Panc1 (cell line): Measurements from ENCODE around the gene ADAMTS7. TPM values are rescaled to one million over a fixed set of nuclear protein-coding genes. Genes with fewer than 3 reads are reported as not detected.

Experiments used
- ATAC-seq: fragments of 200-7000 bp; cut with Tn5 transposase; 2 replicates; pipeline ENCODE4 v1.9.1; 2020; ENCODE audit warnings: mild to moderate bottlenecking, moderate library complexity
- BruUV-seq: library from RNA; stranded (reverse); fragments of 400-500 nt; replicated peaks from 2 replicates; lab custom pipeline; 2021; lab: Mats Ljungman, UMichigan
- CTCF ChIA-PET: fragments of 300-600 bp; sonication (Branson Sonifier 250); formaldehyde crosslinking; loops from one replicate; lab custom pipeline; 2022; ENCODE audit warnings: antibody characterized with exemption; lab: Charles Lee
- POLR2A ChIA-PET: fragments of 300-600 bp; sonication (Branson Sonifier 250); formaldehyde crosslinking; loops from one replicate; lab custom pipeline; 2022; ENCODE audit warnings: antibody characterized with exemption; lab: Charles Lee
- DNase-seq: peaks from one replicate; pipeline ENCODE4 v3.0.0-alpha.2; 2010; ENCODE audit warnings: low read depth, low spot score
- H3K27ac ChIP-seq: 2 replicates; pipeline ENCODE4 v1.5.1; 2011; ENCODE audit warnings: mild to moderate bottlenecking, low read length, inconsistent platforms
- H3K27me3 ChIP-seq: fragments of 200-500 bp; sonication (Bioruptor generic); 2 replicates; pipeline ENCODE4 v1.6.0; 2014; ENCODE audit warnings: low read length, inconsistent platforms; ENCODE audit not compliant: control insufficient read depth, insufficient read depth
- H3K36me3 ChIP-seq: fragments of 200-500 bp; sonication (Bioruptor generic); 2 replicates; pipeline ENCODE4 v1.5.1; 2014; ENCODE audit warnings: inconsistent platforms, mild to moderate bottlenecking, low read length, moderate library complexity; ENCODE audit not compliant: control insufficient read depth, insufficient read depth
- H3K4me1 ChIP-seq: 2 replicates; pipeline ENCODE4 v1.5.1; 2011; ENCODE audit warnings: inconsistent platforms, mild to moderate bottlenecking, low read length, moderate library complexity; ENCODE audit not compliant: control insufficient read depth, insufficient read depth
- H3K4me3 ChIP-seq, 2 experiments: 2 replicates each; pipeline ENCODE4 v1.5.1; 2011 to 2012; ENCODE audit warnings: low read depth in 2 of 2, low read length in 2 of 2, mild to moderate bottlenecking in 2 of 2, inconsistent platforms in 1 of 2, moderate library complexity in 1 of 2
- H3K9me3 ChIP-seq: fragments of 200-500 bp; sonication (Bioruptor generic); 2 replicates; pipeline ENCODE4 v1.5.1; 2014; ENCODE audit warnings: low read depth, mild to moderate bottlenecking, inconsistent platforms, low read length, moderate library complexity; ENCODE audit not compliant: control insufficient read depth, insufficient read depth
- POLR2AphosphoS5 ChIP-seq: IDR thresholded peaks from 2 replicates; pipeline ENCODE4 v1.6.1; 2012; ENCODE audit warnings: mild to moderate bottlenecking, low read depth, low read length, moderate library complexity
- REST ChIP-seq, 2 experiments: IDR thresholded peaks; 2 replicates each; pipeline ENCODE4 v1.6.1; 2011 to 2012; ENCODE audit warnings: low read depth in 2 of 2, control low read depth in 1 of 2, low read length in 1 of 2, mild to moderate bottlenecking in 1 of 2, moderate library complexity in 1 of 2; ENCODE audit not compliant: insufficient read depth in 1 of 2
- SIN3A ChIP-seq: IDR thresholded peaks from 2 replicates; pipeline ENCODE4 v1.6.1; 2012; ENCODE audit warnings: low read depth, mild to moderate bottlenecking, low read length, moderate library complexity, borderline replicate concordance; ENCODE audit not compliant: insufficient read depth
- TCF7L2 ChIP-seq: IDR thresholded peaks from 2 replicates; pipeline ENCODE4 v1.6.1; 2011; ENCODE audit warnings: mild to moderate bottlenecking, low read depth, low read length, inconsistent platforms
- in situ Hi-C: cut with HindIII; loops from 2 replicates; pipeline ENCODE4 v1.10.0; 2016; ENCODE audit warnings: low sequenced_read_pairs, low pct_unique_long_range_greater_than_20kb
- intact Hi-C: fragments of 100-400 bp; cut with micrococcal nuclease; formaldehyde crosslinking; loops from one replicate; pipeline ENCODE4 v1.10.0; 2022; ENCODE audit not compliant: unreplicated experiment
- total RNA-seq: library from RNA; stranded (reverse); gene quantifications from one replicate; pipeline ENCODE4 v1.2.1, GENCODE V29; 2021; ENCODE audit not compliant: unreplicated experiment
- TF ChIP-seq, protein P1 (sequence below): fragments of 450-650 bp; IDR thresholded peaks from 2 replicates; pipeline ENCODE4 v1.5.1; 2017; ENCODE audit warnings: mild to moderate bottlenecking

The ADAMTS7 gene
- total RNA-seq, 1 experiment from 2014 or later = 1.0 TPM

GRCh38 chr15:78752492-78753358 lies 58.5 kb downstream of the ADAMTS7 start:
- DNase-seq (no peak), ATAC-seq (no peak)
- in situ Hi-C loops (no loop called here), intact Hi-C loops (loop anchor here (10.0 kb wide), 1 partner anchor 122 kb away; the partner anchor contains the start of gene MORF4L1)
- Histone ChIP-seq H3K4me3 (no peak overlapping the region), H3K9me3 (no peaks in the 10 kb centered on the region), H3K36me3 (no peaks in the 10 kb centered on the region), H3K27me3 (no peaks in the 10 kb centered on the region), H3K4me1 (peaks cover 2% of the 10 kb centered on the region; the same call in 1 of the 2 replicates), H3K27ac (no peak overlapping the region)
- BruUV-seq = no TSS peak
- ChIA-PET CTCF (no interaction called here), POLR2A (no interaction called here)
- no peak for TF ChIP-seq POLR2AphosphoS5

DNA sequence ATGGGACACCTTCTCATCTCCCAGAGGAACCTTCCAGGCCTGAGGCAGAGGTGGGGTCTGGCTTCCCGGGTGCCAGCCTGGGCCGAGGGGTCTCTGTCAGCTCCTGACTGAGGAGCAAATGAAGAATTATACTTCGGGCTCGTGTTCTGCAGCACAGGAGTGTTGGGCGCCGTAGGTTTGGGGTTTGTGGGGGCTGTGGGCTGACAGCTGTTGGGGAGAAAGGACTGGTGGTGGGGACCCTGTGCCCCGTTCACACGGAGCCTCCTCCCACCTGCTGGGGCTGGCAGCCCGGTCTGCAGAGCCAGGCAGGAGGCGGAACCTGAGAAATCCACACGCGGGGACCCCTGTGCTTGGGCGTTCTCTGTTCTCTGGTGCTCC lies 59.7 kb downstream of the ADAMTS7 start:
- Histone ChIP-seq H3K4me1 (no peaks in the 10 kb centered on the region), H3K36me3 (no peaks in the 10 kb centered on the region), H3K27ac (no peak overlapping the region), H3K4me3 (no peak overlapping the region), H3K9me3 (no peaks in the 10 kb centered on the region), H3K27me3 (no peaks in the 10 kb centered on the region)
- in situ Hi-C loops (no loop called here), intact Hi-C loops (loop anchor here (10.0 kb wide), 1 partner anchor 123 kb away; the partner anchor contains the start of gene MORF4L1)
- POLR2A ChIA-PET = no interaction called here
- DNase-seq = no peak
- CTCF ChIA-PET = interaction anchor here (1.1 kb wide), 1 partner anchor 132 kb away, joined by 3 read pairs; no protein-coding TSS in a partner anchor
- TF ChIP-seq, protein P1, sequence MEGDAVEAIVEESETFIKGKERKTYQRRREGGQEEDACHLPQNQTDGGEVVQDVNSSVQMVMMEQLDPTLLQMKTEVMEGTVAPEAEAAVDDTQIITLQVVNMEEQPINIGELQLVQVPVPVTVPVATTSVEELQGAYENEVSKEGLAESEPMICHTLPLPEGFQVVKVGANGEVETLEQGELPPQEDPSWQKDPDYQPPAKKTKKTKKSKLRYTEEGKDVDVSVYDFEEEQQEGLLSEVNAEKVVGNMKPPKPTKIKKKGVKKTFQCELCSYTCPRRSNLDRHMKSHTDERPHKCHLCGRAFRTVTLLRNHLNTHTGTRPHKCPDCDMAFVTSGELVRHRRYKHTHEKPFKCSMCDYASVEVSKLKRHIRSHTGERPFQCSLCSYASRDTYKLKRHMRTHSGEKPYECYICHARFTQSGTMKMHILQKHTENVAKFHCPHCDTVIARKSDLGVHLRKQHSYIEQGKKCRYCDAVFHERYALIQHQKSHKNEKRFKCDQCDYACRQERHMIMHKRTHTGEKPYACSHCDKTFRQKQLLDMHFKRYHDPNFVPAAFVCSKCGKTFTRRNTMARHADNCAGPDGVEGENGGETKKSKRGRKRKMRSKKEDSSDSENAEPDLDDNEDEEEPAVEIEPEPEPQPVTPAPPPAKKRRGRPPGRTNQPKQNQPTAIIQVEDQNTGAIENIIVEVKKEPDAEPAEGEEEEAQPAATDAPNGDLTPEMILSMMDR = no peak
- TF ChIP-seq TCF7L2 = no peak
- no peak for TF ChIP-seq REST (IDR thresholded peaks at IDR 0.05; ENCODE audit: insufficient read depth in 1 of 2, low read depth in 2 of 2, low read length in 1 of 2)
- no peak for TF ChIP-seq POLR2AphosphoS5
- no peak for TF ChIP-seq SIN3A
- no TSS peak for BruUV-seq
- ATAC-seq = no peak
